Measurements from ENCODE around the gene TMEM87B.

The TMEM87B gene

DNA sequence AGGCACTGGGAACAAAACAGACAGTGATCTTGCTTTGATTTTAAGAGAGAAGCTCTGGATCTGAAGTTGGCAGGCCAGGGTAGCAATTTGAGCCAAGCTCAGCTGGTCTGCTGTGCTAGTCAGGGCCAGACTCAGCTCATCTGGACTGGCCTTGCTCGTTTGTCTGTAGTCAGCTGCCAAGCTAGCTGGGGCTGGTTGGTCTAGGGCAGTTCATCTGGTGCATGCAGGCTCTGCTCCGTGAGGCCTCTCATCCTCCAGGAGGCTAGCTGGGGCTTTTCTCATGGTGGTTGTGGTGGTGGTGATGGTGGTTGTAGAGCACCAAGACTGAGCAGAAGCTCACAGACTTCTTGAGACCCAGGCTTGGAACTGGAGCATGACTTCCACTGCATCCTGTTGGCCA, 93.4 kb downstream of the TMEM87B start:
- TF ChIP-seq ZNF274 (IDR thresholded peaks at IDR 0.05; ENCODE audit: low read depth, low read length) = no peak
- TF ChIP-seq SUZ12 (IDR thresholded peaks at IDR 0.05; ENCODE audit: extremely low read depth, insufficient read depth, insufficient read length) = no peak
- no peak for TF ChIP-seq YY1 (IDR thresholded peaks at IDR 0.05; ENCODE audit: insufficient read depth, insufficient read length)

DNA sequence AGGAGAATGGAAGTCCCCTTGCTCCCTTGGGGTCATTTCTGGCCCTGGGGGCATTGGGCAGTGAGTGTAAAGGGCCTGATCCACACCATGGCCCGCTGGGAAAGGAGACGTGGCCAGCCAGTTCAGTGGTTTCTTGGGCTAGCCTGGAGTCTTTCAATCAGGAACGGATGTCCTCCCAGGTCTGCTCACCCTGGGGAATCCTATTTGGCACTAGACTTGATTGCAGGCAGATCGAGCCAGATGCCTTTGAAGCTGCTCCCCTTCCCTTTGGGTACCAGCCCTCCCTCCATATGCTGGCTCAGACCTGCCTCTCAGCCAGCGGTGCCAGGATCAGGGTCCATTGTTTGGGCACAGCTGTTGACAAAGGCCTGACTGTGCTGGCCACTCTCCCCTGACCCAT, 94.1 kb downstream of the TMEM87B start:
- H3K9me3 ChIP-seq (ENCODE audit: insufficient read depth, low read length) = no peaks in the 10 kb centered on the region
- H3K27me3 ChIP-seq (ENCODE audit: insufficient read depth, insufficient read length) = no peaks in the 10 kb centered on the region
- H3K4me1 ChIP-seq (ENCODE audit: insufficient read depth, insufficient read length) = peaks cover 5% of the 10 kb centered on the region

More for the DNA sequence above, 93.4 kb downstream of the TMEM87B start:
- Histone ChIP-seq H3K27me3 (ENCODE audit: insufficient read depth, insufficient read length) (no peaks in the 10 kb centered on the region), H3K4me1 (ENCODE audit: insufficient read depth, insufficient read length) (peaks cover 5% of the 10 kb centered on the region), H3K36me3 (ENCODE audit: insufficient read depth, insufficient read length, low read length) (no peaks in the 10 kb centered on the region), H3K9me3 (ENCODE audit: insufficient read depth, low read length) (no peaks in the 10 kb centered on the region), H3K9ac (ENCODE audit: insufficient read length, low read depth) (no peak overlapping the region), H3K4me3 (ENCODE audit: insufficient read length, low read depth) (no peak overlapping the region)
- no peak for DNase-seq (ENCODE audit: low read depth, low spot score)

DNA sequence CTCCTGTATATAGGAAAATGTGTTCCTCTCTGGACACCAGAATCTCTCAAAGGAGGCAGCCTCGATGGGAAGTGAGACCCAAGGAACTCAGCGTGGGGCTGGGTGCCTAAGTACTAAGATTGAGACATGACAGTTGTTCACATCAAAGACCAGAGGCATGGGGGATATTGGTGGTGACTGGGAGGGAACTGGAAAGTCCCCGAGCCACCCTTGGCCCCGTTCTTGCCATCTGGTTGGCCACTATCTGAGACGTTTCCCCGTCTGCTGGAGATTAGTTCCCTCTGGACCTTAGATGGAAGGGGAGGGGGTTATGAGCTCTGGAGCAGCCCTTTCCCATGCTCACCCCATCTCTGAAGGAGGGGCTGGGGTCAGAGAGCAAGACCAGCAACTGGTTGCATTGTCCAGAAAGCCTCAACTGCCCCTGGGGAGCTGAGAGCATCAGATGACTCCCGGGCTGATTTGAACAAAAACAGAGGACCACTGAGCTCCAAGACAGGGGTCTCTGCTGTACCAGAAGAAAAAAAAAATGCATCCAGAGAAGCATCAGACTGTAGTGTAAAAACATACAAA, 94.9 kb downstream of the TMEM87B start:
- Histone ChIP-seq H3K9ac (ENCODE audit: insufficient read length, low read depth) (no peak overlapping the region), H3K36me3 (ENCODE audit: insufficient read depth, insufficient read length, low read length) (no peaks in the 10 kb centered on the region), H3K27me3 (ENCODE audit: insufficient read depth, insufficient read length) (no peaks in the 10 kb centered on the region), H3K4me3 (ENCODE audit: insufficient read length, low read depth) (no peak overlapping the region), H3K4me1 (ENCODE audit: insufficient read depth, insufficient read length) (peaks cover 5% of the 10 kb centered on the region), H3K9me3 (ENCODE audit: insufficient read depth, low read length) (no peaks in the 10 kb centered on the region)
- TF ChIP-seq YY1 (IDR thresholded peaks at IDR 0.05; ENCODE audit: insufficient read depth, insufficient read length) (no peak), SUZ12 (IDR thresholded peaks at IDR 0.05; ENCODE audit: extremely low read depth, insufficient read depth, insufficient read length) (no peak), ZNF274 (IDR thresholded peaks at IDR 0.05; ENCODE audit: low read depth, low read length) (no peak)
- no peak for DNase-seq (ENCODE audit: low read depth, low spot score)

More for the DNA sequence above, 94.1 kb downstream of the TMEM87B start:
- no peaks in the 10 kb centered on the region for H3K36me3 ChIP-seq (ENCODE audit: insufficient read depth, insufficient read length, low read length)
- TF ChIP-seq SUZ12 (IDR thresholded peaks at IDR 0.05; ENCODE audit: extremely low read depth, insufficient read depth, insufficient read length) (no peak), ZNF274 (IDR thresholded peaks at IDR 0.05; ENCODE audit: low read depth, low read length) (no peak), YY1 (IDR thresholded peaks at IDR 0.05; ENCODE audit: insufficient read depth, insufficient read length) (no peak)
- H3K4me3 ChIP-seq (ENCODE audit: insufficient read length, low read depth) = no peak overlapping the region
- DNase-seq (ENCODE audit: low read depth, low spot score) = no peak
- H3K9ac ChIP-seq (ENCODE audit: insufficient read length, low read depth) = no peak overlapping the region

DNA sequence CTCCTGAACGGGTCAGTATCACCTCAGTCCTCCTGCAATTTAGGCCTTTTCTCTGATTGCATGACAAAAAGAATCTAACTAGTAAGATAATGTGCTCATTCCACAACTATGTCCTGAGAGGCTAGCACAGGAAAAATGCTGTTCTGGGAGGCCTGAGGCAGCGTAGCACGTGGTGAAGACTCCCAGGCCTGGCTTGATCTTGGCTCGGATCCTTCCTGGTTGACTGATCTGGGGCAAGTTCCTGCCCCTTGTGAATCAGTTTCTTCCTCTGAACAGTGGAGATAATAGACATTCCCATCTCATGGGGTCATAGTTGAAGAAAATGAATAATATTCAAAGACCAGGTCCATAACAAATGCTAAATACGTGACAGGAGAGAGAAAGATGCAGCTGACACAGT, 95.4 kb downstream of the TMEM87B start:
- TF ChIP-seq YY1 (IDR thresholded peaks at IDR 0.05; ENCODE audit: insufficient read depth, insufficient read length) (no peak), SUZ12 (IDR thresholded peaks at IDR 0.05; ENCODE audit: extremely low read depth, insufficient read depth, insufficient read length) (no peak), ZNF274 (IDR thresholded peaks at IDR 0.05; ENCODE audit: low read depth, low read length) (no peak)
- H3K4me1 ChIP-seq (ENCODE audit: insufficient read depth, insufficient read length) = peaks cover 6% of the 10 kb centered on the region
- no peaks in the 10 kb centered on the region for H3K27me3 ChIP-seq (ENCODE audit: insufficient read depth, insufficient read length)
- peak; percentile 39 for DNase-seq (ENCODE audit: low read depth, low spot score)
- H3K4me3 ChIP-seq (ENCODE audit: insufficient read length, low read depth) = no peak overlapping the region
- H3K36me3 ChIP-seq (ENCODE audit: insufficient read depth, insufficient read length, low read length) = no peaks in the 10 kb centered on the region
- no peaks in the 10 kb centered on the region for H3K9me3 ChIP-seq (ENCODE audit: insufficient read depth, low read length)
- H3K9ac ChIP-seq (ENCODE audit: insufficient read length, low read depth) = no peak overlapping the region

DNA sequence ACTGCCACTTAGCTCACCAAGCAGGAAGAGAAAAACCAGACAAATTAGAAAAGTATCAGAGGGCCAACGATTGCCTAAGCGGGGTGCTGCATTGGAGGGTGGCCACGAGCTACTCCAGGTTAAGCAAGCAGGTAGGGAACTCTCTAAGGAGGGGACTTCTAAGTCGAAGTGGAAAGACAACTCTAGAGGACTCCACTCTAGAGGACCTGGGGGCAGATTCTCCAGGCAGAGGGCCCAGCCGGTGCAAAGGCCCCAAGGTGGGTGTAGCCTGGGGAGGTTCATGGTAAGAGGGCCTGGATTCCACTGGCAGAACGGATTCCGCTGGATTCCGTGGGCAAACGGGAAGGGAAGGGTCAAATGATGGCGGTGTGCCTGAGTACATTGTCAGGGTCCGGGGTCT, 95.8 kb downstream of the TMEM87B start:
- no peak overlapping the region for H3K4me3 ChIP-seq (ENCODE audit: insufficient read length, low read depth)
- no peak for TF ChIP-seq ZNF274 (IDR thresholded peaks at IDR 0.05; ENCODE audit: low read depth, low read length)
- TF ChIP-seq SUZ12 (IDR thresholded peaks at IDR 0.05; ENCODE audit: extremely low read depth, insufficient read depth, insufficient read length) = no peak
- no peak for TF ChIP-seq YY1 (IDR thresholded peaks at IDR 0.05; ENCODE audit: insufficient read depth, insufficient read length)
- no peaks in the 10 kb centered on the region for H3K9me3 ChIP-seq (ENCODE audit: insufficient read depth, low read length)
- H3K27me3 ChIP-seq (ENCODE audit: insufficient read depth, insufficient read length) = no peaks in the 10 kb centered on the region
- no peak for DNase-seq (ENCODE audit: low read depth, low spot score)
- no peak overlapping the region for H3K9ac ChIP-seq (ENCODE audit: insufficient read length, low read depth)
- peaks cover 10% of the 10 kb centered on the region for H3K4me1 ChIP-seq (ENCODE audit: insufficient read depth, insufficient read length)
- no peaks in the 10 kb centered on the region for H3K36me3 ChIP-seq (ENCODE audit: insufficient read depth, insufficient read length, low read length)

DNA sequence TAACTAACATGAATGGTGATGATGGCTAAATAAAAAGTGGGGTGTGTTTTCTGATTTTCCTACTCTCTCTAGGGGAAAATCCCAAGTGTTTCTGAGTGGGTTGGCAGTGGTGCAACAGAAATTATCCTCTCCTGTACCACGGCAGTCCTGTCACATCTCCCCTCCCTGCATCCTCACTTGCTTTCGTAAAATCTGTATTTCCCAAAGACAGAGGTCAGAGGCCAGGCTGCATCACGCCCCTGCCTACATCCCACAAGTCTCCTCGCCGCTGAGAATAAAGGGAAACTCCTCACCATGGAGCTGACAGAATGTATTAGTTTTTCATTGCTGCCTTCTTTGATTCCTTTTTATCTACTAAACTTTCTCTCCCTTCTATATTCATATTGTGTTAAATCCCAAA, 96.2 kb downstream of the TMEM87B start:
- H3K36me3 ChIP-seq (ENCODE audit: insufficient read depth, insufficient read length, low read length) = no peaks in the 10 kb centered on the region
- TF ChIP-seq SUZ12 (IDR thresholded peaks at IDR 0.05; ENCODE audit: extremely low read depth, insufficient read depth, insufficient read length) (no peak), ZNF274 (IDR thresholded peaks at IDR 0.05; ENCODE audit: low read depth, low read length) (no peak), YY1 (IDR thresholded peaks at IDR 0.05; ENCODE audit: insufficient read depth, insufficient read length) (no peak)
- no peak overlapping the region for H3K4me3 ChIP-seq (ENCODE audit: insufficient read length, low read depth)
- peaks cover 10% of the 10 kb centered on the region for H3K4me1 ChIP-seq (ENCODE audit: insufficient read depth, insufficient read length)
- H3K9ac ChIP-seq (ENCODE audit: insufficient read length, low read depth) = no peak overlapping the region
- no peaks in the 10 kb centered on the region for H3K9me3 ChIP-seq (ENCODE audit: insufficient read depth, low read length)
- no peaks in the 10 kb centered on the region for H3K27me3 ChIP-seq (ENCODE audit: insufficient read depth, insufficient read length)
- DNase-seq (ENCODE audit: low read depth, low spot score) = no peak

DNA sequence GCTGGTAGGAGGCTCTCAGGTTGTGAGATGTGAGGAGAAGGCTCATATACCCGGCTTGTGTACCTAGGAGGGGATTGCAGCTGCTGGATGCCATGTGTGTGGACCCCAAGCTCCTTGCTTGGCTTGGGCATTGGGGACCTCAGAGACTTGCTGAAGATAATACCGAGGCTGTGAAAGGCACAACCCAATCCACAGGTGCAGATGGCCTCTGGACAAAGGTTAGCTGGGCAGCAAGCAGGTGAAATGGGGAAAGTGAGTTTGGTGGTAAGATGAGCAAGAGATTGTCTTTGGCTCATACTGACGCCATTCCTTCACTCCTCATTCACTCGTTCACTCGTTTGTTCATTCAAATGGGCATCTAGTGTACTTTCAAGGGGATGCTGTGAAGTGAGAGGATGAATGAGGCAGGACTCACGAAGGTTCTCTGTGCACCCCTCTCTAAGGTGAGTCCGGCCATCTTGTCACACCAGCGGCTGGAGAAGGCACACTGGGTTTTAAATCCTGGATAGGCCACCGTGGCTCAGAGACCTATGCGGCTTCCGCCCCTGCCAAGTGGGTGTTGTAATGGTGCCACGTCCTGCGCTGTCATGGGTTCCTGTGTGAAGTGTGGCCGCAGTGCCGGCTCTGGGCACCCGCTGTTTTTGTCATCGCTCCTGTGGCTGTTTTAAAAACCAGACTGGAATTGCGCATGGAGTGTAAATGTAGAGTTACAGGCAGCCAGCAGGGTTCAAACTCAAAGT, 96.8 kb downstream of the TMEM87B start:
- Histone ChIP-seq H3K27me3 (ENCODE audit: insufficient read depth, insufficient read length) (no peaks in the 10 kb centered on the region), H3K4me3 (ENCODE audit: insufficient read length, low read depth) (no peak overlapping the region), H3K9ac (ENCODE audit: insufficient read length, low read depth) (no peak overlapping the region), H3K9me3 (ENCODE audit: insufficient read depth, low read length) (no peaks in the 10 kb centered on the region), H3K36me3 (ENCODE audit: insufficient read depth, insufficient read length, low read length) (no peaks in the 10 kb centered on the region), H3K4me1 (ENCODE audit: insufficient read depth, insufficient read length) (peaks cover 10% of the 10 kb centered on the region)
- no peak for TF ChIP-seq YY1 (IDR thresholded peaks at IDR 0.05; ENCODE audit: insufficient read depth, insufficient read length)
- no peak for TF ChIP-seq SUZ12 (IDR thresholded peaks at IDR 0.05; ENCODE audit: extremely low read depth, insufficient read depth, insufficient read length)
- no peak for TF ChIP-seq ZNF274 (IDR thresholded peaks at IDR 0.05; ENCODE audit: low read depth, low read length)
- no peak for DNase-seq (ENCODE audit: low read depth, low spot score)
